PC-3 (cell line): ENCODE results near the gene BUD31.

Source experiments
- CTCF ChIP-seq: fragments of 300-600 bp; sonication (generic); conservative IDR thresholded peaks from 2 replicates; pipeline ENCODE4 v1.5.1; 2017; ENCODE audit warnings: antibody characterized with exemption, low read depth, mild to moderate bottlenecking, low read length
- EZH2 ChIP-seq: fragments of 300-600 bp; sonication (generic); IDR thresholded peaks from one replicate; pipeline ENCODE4 v1.6.1; 2017; ENCODE audit warnings: antibody characterized with exemption, mild to moderate bottlenecking, low read length; ENCODE audit not compliant: unreplicated experiment
- EZH2phosphoT487 ChIP-seq: fragments of 300-600 bp; sonication (generic); IDR thresholded peaks from 2 replicates; pipeline ENCODE4 v1.6.1; 2018; ENCODE audit warnings: mild to moderate bottlenecking, antibody characterized with exemption, low read length, borderline replicate concordance

GRCh38 chr7:99440195-99440594 lies 31.4 kb downstream of the BUD31 start:
- TF ChIP-seq CTCF (no peak), EZH2 (no peak), EZH2phosphoT487 (no peak)
